ENCODE measurements around the gene REC114. TPM values are rescaled to one million over a fixed set of nuclear protein-coding genes. Genes with fewer than 3 reads are reported as not detected.

REC114 gene
- total and polyA plus RNA-seq, 2 donors (not counting 1 experiment from before 2014, with no cell fraction given), result not detected

GRCh38 chr15:73518876-73519733, 76.1 kb downstream of the REC114 start:
- DNase-seq (no peak), ATAC-seq (ENCODE audit: low read depth) (no peak)
- Histone ChIP-seq H3K4me3 (ENCODE audit: control extremely low read depth in 1 of 5, extremely low read depth in 1 of 5, insufficient read depth in 1 of 5, low read depth in 2 of 5, low read length in 4 of 5) (no peak overlapping the region), H3K4me1 (ENCODE audit: control insufficient read depth in 2 of 2, insufficient read depth in 2 of 2, low read length in 2 of 2) (no peaks in the 10 kb centered on the region), H4K20me1 (ENCODE audit: control insufficient read depth, insufficient read depth, low read length, poor library complexity, severe bottlenecking) (no peaks in the 10 kb centered on the region), H3K4me2 (replicated peaks; ENCODE audit: low read depth, low read length, poor library complexity, severe bottlenecking) (no peak overlapping the region), H3K9me3 (ENCODE audit: control extremely low read depth in 1 of 3, control insufficient read depth in 2 of 3, insufficient read depth in 1 of 3, low read length in 2 of 3) (no peaks in the 10 kb centered on the region), H2AFZ (ENCODE audit: insufficient read depth, low read depth, low read length, poor library complexity, severe bottlenecking) (no peak overlapping the region), H3K27me3 (replicated peaks in 1 of 4; ENCODE audit: control extremely low read depth in 1 of 4, control insufficient read depth in 3 of 4, insufficient read depth in 4 of 4, low read length in 3 of 4) (peaks cover 0 to 4% (median 0%) of the 10 kb centered on the region in 4 experiments), H3K79me2 (ENCODE audit: control insufficient read depth, insufficient read depth, low read length) (no peaks in the 10 kb centered on the region), H3K36me3 (replicated peaks in 1 of 2; ENCODE audit: control extremely low read depth in 1 of 2, control insufficient read depth in 1 of 2, extremely low read depth in 1 of 2, insufficient read depth in 2 of 2, low read length in 1 of 2) (no peaks in the 10 kb centered on the region), H3K27ac (ENCODE audit: low read length in 2 of 2) (no peak overlapping the region), H3K9ac (ENCODE audit: low read length) (no peak overlapping the region)
- ChIA-PET CTCF (no interaction called here), POLR2A (no interaction called here)
- peaks cover 9% of the 10 kb centered on the region for H3K27me3 Mint-ChIP-seq
- intact Hi-C loops (cut with micrococcal nuclease), result no loop called here
- TF ChIP-seq EZH2 (IDR thresholded peaks at IDR 0.05; ENCODE audit: borderline replicate concordance, insufficient read depth, low read depth, low read length, poor library complexity, severe bottlenecking) (no peak), CTCF (IDR thresholded peaks at IDR 0.05) (no peak)
- WGBS (ENCODE audit: insufficient coverage), result 100% methylated on average over 1 of the region's 5 CpGs
- no peak overlapping the region for H3K27ac Mint-ChIP-seq
- no peaks in the 10 kb centered on the region for H3K4me1 Mint-ChIP-seq
- no peaks in the 10 kb centered on the region for H3K9me3 Mint-ChIP-seq (ENCODE audit: insufficient read depth)
- no peak overlapping the region for H3K4me3 Mint-ChIP-seq

GRCh38 chr15:73522011-73522410, 79.0 kb downstream of the REC114 start:
- Mint-ChIP-seq H3K4me3 (no peak overlapping the region), H3K9me3 (ENCODE audit: insufficient read depth) (no peaks in the 10 kb centered on the region), H3K27ac (no peak overlapping the region), H3K27me3 (peaks cover 11% of the 10 kb centered on the region), H3K4me1 (no peaks in the 10 kb centered on the region)
- no peak for DNase-seq
- WGBS (ENCODE audit: insufficient coverage), result no CpG with 5 or more reads among the region's 1 CpG
- no peak overlapping the region for H3K4me3 ChIP-seq (ENCODE audit: control extremely low read depth in 1 of 5, extremely low read depth in 1 of 5, insufficient read depth in 1 of 5, low read depth in 2 of 5, low read length in 4 of 5)
- H4K20me1 ChIP-seq (ENCODE audit: control insufficient read depth, insufficient read depth, low read length, poor library complexity, severe bottlenecking), result no peaks in the 10 kb centered on the region
- no peaks in the 10 kb centered on the region for H3K4me1 ChIP-seq (ENCODE audit: control insufficient read depth in 2 of 2, insufficient read depth in 2 of 2, low read length in 2 of 2)
- H3K79me2 ChIP-seq (ENCODE audit: control insufficient read depth, insufficient read depth, low read length), result no peaks in the 10 kb centered on the region
- peaks cover 0 to 4% (median 0%) of the 10 kb centered on the region in 4 experiments for H3K27me3 ChIP-seq (replicated peaks in 1 of 4; ENCODE audit: control extremely low read depth in 1 of 4, control insufficient read depth in 3 of 4, insufficient read depth in 4 of 4, low read length in 3 of 4)
- TF ChIP-seq CTCF (IDR thresholded peaks at IDR 0.05), result no peak
- no peak for TF ChIP-seq EZH2 (IDR thresholded peaks at IDR 0.05; ENCODE audit: borderline replicate concordance, insufficient read depth, low read depth, low read length, poor library complexity, severe bottlenecking)
- H3K36me3 ChIP-seq (replicated peaks in 1 of 2; ENCODE audit: control extremely low read depth in 1 of 2, control insufficient read depth in 1 of 2, extremely low read depth in 1 of 2, insufficient read depth in 2 of 2, low read length in 1 of 2), result no peaks in the 10 kb centered on the region
- no peak overlapping the region for H3K4me2 ChIP-seq (replicated peaks; ENCODE audit: low read depth, low read length, poor library complexity, severe bottlenecking)
- no peak overlapping the region for H2AFZ ChIP-seq (ENCODE audit: insufficient read depth, low read depth, low read length, poor library complexity, severe bottlenecking)
- no peak overlapping the region for H3K9ac ChIP-seq (ENCODE audit: low read length)
- intact Hi-C loops (cut with micrococcal nuclease), result no loop called here
- no peak for ATAC-seq (ENCODE audit: low read depth)
- ChIA-PET POLR2A (no interaction called here), CTCF (no interaction called here)
- H3K9me3 ChIP-seq (ENCODE audit: control extremely low read depth in 1 of 3, control insufficient read depth in 2 of 3, insufficient read depth in 1 of 3, low read length in 2 of 3), result no peaks in the 10 kb centered on the region
- H3K27ac ChIP-seq (ENCODE audit: low read length in 2 of 2), result no peak overlapping the region
